ENCODE results near the gene SYNGR1. TPM values are rescaled to one million over a fixed set of nuclear protein-coding genes. Genes with fewer than 3 reads are reported as not detected.

Gene SYNGR1, protein sequence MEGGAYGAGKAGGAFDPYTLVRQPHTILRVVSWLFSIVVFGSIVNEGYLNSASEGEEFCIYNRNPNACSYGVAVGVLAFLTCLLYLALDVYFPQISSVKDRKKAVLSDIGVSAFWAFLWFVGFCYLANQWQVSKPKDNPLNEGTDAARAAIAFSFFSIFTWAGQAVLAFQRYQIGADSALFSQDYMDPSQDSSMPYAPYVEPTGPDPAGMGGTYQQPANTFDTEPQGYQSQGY
- total RNA-seq = 6.6 and 8.4 TPM in 2 replicates

DNA sequence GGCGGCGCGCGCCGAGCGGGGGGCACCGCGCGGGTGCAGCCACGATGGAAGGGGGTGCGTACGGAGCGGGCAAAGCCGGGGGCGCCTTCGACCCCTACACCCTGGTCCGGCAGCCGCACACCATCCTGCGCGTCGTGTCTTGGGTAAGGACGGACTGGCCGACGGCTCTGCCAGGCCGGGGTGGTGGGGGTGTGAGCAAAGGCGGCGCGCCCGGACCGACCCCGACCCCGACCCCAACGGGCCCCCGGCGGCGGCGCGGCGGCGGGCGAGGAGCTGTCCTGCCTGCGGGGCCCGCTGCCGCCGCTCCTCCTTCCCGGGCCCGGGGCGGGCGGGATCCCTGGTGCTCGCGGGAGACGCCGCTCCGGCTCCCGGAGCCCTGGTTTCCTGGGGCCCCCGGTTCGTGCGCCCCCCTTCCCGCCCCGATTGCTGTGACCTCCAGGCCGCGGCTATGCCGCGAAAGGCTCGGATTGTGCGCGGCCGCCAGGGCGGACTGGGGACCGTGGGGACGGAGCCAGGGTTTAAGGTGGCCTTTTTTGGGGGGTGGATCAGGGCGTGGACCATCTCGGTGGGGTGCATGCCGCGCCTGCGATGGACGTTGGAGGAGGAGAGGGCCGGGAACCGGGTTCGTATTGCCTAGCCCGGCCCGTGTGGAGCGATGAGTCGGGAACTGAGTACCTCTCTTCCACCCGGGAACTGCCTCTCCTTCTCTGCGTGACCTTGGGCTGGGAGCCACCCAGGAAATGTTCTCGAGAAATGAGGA, at the start of gene SYNGR1:
SYNGR1 (plus strand) TSS at position 25 of the 760 bp plus-strand sequence; CDS start at position 45, 20 bp downstream.

DNA sequence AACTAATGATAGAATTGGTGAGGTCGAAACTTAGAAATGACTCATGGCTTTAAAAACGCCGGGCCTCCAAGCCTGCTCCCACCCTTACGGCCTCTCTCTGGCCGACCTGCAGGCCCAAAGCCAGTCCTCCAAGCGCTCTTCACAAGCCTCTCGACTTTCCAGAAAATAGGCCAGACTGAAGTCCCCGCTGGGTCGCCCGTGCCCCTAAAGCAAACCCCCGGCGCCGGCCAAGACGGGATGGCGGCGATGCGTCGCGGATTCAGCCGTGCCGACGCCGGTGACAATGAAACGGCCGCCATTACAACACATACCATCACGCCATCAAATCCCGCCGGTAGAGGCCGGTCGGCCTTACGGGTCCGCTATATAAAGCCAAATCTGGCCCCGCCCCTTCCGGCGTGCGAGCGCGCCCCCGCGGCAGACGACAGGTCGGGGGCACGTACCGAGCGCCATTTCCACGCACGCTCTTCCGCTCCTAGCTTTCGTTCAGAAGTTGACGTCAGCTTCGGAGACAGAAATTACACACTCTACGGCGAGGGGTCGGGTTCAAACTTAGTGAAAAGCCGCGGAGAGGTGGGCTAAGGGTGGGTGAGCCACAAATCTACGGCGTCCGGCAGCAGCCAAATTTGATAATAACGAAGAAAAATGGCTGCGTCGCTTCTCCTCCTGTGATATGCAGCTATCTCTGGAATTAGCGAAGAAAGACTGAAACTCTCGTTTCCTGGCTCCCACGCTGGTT, 30.3 kb upstream of the SYNGR1 start, which contains the start of gene RPL3:
RPL3 (minus strand) TSS at position 340 of the 739 bp plus-strand sequence; CDS start at position 314, 26 bp downstream.

Other genes with a start within 250 kb of the SYNGR1 start
- 2.3 and 2.5 TPM in 2 replicates for gene CBX7, start 197.3 kb upstream of the SYNGR1 start, total RNA-seq
- gene PDGFB, start 105.0 kb upstream of the SYNGR1 start, total RNA-seq = 5.1 and 12.4 TPM in 2 replicates
- gene RPL3, start 30.4 kb upstream of the SYNGR1 start, total RNA-seq = 2,206 and 2,743 TPM in 2 replicates
- 15.0 and 16.1 TPM in 2 replicates for gene TAB1, start 49.8 kb downstream of the SYNGR1 start, total RNA-seq
- not detected in 2 replicates for gene MGAT3, start 107.0 kb downstream of the SYNGR1 start, total RNA-seq
- 13.8 and 21.8 TPM in 2 replicates for gene MIEF1, start 152.3 kb downstream of the SYNGR1 start, total RNA-seq
- gene ATF4, start 170.6 kb downstream of the SYNGR1 start, total RNA-seq = 498 and 521 TPM in 2 replicates
- 109 and 129 TPM in 2 replicates for gene RPS19BP1, start 182.8 kb downstream of the SYNGR1 start, total RNA-seq
- not detected in 2 replicates for gene CACNA1I, start 220.8 kb downstream of the SYNGR1 start, total RNA-seq